GM18499 (cell line): ENCODE data around the gene SLIT3.

ENCODE experiments used
- ATAC-seq: cut with Tn5 transposase; IDR thresholded peaks from one replicate; pipeline ENCODE4 v1.9.1; 2021; ENCODE audit warnings: moderate number of reproducible peaks; ENCODE audit not compliant: insufficient read depth, unreplicated experiment

SLIT3 gene

DNA sequence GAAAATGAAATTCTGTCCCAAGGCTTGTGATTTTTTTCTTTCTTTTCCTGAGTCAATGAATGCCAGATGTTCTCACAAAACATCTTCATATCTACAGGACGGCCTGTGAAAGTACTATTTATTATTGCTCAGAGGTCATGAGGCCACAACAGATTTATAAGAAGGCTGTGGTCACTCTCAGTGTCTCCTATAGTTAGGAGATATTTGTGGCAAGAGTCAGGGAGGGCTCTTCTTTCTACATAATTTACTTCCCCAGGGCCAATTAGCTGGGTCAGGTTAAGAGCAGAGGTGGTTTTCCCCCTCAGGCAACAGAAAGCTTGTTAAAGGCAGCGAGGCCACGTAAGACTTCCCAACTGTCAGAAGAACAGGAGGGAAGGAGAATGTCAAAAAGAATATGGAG lies 248.7 kb downstream of the SLIT3 start:
- ATAC-seq, result no peak

DNA sequence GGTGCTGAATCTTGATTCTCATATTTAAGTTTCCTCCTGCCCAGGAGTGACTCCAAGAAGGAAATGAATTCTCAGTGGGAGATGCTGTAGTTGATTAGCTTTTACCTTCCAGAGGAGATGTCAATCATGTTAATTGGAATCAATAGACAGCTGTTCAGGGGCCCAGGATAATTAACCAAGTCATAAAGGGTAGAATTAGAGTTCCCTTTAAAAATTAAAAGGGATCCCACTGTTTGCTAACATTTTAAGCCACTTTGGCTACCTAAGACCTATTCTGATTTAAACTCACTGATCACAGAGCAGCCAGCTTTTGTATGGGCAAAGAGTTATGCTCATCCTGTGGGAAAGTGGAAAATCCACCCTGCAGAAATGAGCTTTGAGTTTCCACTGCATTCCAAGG lies 249.6 kb downstream of the SLIT3 start:
- ATAC-seq, result no peak

DNA sequence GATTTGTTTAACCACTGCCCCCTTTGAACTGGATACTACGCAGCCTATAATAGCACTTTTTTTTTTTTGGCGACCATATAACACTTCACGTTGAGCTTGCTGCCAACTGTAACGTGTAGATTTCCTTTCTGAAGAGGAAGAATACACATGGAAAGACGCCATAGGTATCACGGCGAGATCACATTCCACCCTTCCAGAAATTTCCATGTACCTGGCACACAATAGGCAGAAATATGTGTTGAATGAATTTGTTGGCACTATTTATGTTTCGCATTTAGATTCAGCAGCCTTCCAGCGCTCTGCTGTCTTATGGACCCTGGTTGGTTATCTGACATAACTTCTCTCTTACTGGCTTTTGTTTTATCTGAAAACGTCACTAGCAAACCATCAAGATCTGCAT lies 250.3 kb downstream of the SLIT3 start:
- ATAC-seq, result no peak

DNA sequence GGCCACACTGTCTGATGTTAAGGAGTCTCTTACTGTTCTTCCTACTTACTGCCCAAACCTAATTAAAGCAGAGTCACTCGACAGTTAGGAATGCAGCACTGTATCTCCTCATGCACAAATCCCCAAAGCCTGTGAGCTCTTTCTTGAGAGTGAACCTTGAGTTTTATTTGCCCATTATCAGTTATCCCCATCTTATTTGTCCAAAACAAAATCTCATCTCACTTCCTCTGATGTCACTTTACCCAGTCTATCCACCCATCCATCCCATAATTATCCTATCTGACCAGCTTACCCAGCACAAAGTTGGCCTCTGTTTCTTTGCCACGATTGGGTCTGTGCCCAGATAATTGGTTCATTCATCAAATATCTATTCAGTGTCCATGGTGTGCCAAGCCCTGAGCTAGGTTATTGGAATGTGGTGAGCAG lies 250.8 kb downstream of the SLIT3 start:
- no peak for ATAC-seq

DNA sequence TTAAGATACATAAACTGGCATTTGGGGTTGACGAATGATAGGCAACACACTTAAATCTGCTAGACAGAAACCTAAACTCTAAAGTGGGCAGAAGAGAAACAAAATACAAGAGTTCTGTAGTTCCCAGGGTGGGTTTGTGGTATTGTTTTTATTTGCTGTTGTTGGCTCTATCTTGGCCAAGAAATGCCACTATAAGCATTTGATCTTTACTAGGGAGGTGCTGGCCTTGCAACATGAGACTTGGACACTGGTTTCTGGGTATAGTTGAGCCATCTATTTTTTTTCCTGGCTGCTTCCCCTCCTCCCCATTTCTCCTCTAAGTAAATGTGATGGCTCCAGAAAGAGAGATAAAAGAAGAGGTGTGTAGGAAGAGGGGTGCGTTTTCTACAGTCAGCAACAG lies 251.2 kb downstream of the SLIT3 start:
- no peak for ATAC-seq

DNA sequence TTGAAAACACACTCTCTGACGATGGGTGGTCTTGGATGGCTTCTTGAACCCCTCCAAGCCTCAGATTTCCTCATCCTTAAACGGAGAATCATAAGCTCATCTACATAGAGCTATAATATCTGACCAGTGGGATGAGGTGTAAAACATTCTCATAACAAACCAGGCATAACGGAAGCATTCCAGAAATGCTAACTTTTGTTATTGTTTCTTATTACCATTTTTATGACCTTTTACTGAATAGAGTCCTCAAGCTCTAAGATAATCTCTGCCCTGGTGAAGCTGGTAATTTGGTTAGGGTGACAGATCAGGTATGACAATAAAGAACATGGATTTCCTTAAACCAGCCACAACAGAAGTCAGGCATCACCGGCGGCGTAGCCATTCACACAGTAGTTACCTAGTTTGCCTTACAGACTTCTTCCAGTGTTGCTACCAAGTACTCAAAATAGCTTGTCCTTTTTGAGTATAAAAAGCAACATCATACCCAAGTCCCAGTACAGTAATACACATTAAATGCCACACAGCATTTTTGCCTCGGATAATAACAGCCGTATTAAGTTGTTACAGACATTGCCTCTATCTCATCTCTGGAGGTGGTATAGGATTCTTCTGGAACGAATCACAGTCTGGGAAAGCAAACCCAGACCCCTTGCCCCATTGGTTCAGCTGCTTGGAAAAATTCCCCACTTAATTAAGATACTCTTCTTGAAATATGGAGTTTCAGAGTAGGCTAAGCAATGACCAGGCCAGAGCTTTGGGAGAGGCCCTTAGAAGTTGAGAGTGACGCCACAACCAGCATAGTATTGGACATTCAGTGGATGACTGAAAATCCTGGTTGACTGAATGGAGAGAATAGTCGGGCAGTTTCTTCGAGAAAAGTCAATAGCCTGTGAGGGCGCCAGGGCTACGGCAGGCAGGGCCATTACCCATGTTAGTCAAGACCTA lies 252.5 kb downstream of the SLIT3 start:
- no peak for ATAC-seq

DNA sequence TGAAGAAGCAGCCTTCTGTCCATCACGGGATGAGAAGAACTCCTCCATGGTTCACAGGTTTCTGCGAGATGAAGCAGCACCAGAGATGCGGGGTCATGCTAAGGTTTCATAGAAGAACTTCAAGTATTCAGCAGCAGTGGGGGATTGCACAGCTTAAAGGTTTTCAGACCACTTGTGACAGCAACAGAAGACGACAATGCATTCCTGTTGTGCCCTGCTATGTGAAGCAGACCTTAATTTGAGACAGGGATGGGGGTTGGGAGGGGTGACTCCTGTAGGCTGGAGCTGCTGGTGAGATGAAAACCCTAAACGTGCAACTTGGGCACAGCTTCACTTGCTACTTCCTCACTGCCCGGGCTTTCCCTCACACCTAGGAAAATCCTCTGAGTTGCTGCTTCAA lies 256.0 kb downstream of the SLIT3 start:
- no peak for ATAC-seq

DNA sequence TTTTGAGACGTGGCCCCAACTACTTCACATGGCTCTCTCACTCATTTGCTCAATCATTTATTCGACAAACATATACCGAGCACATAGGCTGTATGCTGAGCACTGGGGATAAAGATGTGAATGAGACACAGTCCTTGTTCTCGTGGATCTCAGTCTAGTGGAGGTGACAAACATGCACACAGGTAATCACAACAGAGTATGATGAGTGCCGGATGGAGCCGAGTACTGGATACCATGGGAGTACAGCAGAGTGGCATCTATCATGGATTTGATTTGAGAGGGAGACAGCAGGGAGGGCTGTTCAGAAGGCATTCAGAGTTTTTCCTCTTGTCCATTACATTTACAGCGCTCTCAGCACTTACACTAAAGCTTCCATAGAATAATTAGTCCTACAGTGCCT lies 259.8 kb downstream of the SLIT3 start:
- ATAC-seq, result no peak

DNA sequence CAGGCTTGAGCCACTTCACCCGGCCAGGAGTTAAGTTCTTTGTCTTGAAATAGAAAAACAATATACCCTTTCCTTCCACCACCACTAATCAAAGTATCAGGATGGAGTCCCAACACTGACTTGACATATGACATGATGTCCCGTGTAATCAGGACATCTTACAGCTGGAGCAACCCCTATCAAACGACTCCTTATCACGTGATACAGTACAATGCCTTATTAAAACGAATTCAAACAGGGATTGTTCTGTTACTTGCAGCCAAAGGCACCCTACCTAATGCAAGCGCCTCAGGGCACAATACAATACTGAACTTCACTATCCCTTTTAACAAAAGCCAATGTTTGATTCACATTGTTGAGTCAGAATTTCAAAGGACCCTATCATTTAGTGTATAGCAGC lies 261.3 kb downstream of the SLIT3 start:
- no peak for ATAC-seq

DNA sequence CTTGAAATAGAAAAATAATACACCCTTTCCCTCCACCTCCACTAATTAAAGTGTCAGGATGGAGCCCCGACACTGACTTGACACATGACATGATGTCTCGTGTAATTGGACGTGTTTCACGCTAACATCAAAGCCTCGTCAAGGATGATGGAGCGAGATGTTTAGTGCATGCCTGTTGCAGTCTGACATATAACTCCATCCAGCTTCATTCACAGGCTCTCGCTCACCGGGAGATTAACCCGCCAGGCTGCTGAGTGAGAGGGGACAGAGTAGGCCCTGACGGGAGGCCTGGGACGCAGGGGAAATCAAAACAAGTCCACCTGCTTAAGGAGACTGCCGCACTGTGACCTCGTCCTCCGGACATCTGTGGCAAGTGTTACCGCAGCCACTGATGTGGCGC lies 263.5 kb downstream of the SLIT3 start:
- no peak for ATAC-seq

DNA sequence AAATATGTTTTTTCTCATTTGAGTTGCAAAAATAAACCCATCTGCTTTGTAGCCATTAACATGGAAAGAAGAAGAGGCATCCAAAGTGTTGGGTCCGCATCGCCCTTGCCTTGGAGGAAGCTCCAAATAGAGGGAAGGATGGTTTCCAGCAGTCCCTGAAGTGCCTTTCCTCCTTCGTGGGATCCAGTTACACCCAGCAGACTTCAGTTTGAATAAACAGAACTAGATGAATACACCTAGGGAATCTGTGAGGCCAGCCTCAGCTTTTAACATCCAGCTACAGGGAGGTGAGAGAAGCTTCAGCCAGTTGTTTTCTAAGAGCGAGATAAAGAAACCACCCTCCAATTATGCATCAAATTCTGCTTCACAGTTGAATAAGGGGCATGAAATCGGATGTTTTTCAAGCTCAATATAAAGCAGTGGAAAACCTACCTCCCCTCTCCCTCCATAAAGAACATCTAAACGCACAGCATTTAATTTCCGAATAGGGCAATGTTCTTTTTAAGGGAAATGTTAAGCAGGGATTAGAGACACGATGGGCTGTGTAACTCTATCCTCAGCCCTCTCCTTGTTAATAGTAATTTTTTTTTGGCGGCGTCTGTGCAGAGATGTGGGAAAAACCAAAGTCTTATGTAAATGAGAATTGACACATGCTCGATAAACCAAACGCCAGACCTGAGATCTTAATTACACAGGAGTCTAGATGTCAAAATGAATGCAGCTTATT lies 264.7 kb downstream of the SLIT3 start:
- no peak for ATAC-seq

DNA sequence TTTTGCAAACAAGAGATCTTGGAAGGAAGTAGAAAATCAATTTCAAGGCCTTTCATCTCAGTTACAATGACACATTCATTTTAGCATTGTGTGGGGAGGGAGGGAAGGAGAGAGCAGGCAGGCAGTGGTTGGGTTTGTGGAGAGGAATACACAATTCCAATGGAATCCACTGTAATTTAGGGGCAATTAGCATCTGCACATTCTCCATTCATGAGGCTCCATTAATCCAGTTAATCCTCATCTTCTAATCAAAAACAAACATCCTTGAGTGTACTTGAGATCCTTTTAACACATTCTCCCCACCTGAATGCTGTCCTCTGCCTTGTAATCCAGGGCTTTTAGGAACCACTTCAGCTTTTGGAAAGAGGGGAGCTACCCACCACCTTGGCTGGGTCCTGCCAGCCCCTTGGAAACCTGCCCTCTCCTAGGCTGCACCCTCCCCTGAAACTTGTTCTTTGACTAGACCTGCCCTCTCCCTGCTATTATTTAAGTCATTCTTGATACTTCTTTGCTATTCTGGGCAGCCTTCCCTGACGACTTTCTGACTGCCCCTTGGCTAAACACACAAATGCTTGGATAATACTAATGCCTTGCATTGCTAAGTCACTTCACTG lies 271.2 kb downstream of the SLIT3 start:
- ATAC-seq, result no peak

DNA sequence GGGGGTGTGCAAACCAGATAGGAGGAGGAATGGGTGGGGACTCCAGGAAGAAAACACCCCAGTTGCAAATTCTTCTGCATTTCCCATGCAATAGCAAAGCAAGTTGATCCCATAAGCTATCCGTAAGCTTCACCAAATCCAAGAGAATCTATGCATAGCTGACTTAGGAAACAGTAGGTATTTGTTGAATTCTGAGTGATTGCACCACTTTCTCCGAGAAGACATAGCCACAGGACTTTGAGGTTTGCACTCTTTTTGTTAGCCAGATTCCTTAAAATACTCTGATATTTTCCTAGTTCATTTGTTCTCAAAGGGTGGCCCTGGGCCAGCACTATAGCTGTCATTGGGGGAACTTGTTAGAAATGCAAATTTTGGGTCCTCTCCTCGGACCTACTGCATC lies 271.9 kb downstream of the SLIT3 start:
- no peak for ATAC-seq

DNA sequence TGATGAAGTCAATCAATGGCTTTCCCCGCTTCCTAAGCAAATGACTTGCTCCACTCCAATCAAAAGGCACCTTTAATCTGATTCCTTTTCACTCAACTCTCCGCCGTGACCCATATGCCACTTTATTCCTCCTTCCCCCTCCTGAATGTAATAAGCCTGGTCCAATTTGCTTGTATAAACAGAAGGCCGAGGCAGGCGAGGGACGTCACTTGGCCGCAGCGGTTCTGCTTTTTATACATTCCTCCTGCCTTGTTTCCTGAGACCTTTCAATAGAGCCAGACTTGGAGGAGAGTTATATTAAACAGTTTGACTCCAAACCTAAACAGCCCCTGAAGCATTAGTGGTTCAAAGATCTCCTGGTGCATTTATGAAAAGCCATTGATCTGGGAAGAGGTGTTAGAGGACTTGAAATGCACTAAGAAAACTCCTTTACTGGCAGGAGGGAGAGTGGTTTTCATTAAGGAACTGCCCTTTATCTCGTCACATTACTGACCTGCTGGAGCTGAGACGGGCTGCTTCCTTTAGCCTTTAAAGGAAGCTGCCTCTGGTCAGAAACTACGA lies 273.4 kb downstream of the SLIT3 start:
- no peak for ATAC-seq

DNA sequence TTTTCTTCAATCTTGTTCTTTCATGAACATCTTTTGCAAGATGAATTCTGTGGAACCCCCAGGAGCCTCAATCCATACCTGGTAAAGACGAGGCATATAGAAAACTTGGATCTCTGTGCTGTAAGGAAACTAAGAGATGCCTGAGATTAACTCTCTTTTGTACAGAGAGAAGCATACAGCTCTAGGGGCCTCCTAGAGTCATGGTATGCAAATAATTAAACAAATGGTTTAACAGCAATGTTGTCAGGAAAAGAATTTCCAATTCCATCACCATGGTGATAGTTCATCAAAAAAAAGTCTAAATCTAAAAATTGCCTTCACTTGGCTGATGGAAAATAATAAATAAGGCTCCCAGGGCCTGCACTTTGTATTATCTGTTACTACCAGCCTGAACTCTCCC lies 275.4 kb downstream of the SLIT3 start:
- no peak for ATAC-seq

DNA sequence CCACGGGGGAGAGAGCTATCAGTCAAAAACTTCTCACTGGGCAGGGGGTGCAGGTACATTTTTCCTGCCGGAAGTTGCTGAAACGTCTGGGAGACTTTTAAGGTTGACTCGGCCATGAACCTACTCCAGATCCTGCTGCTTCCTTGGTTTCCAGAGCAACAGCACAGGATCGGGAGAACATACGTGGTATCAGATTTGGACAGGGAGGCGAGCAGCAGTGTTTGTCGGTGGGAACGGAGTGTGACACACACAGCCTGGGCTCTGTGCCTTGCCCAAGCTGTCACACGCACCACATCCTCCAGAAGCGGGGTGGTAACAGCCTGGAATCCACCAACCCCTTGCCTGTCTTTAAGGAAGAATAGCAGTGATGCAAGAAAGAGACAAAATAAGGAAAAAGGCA lies 276.5 kb downstream of the SLIT3 start:
- ATAC-seq, result no peak

DNA sequence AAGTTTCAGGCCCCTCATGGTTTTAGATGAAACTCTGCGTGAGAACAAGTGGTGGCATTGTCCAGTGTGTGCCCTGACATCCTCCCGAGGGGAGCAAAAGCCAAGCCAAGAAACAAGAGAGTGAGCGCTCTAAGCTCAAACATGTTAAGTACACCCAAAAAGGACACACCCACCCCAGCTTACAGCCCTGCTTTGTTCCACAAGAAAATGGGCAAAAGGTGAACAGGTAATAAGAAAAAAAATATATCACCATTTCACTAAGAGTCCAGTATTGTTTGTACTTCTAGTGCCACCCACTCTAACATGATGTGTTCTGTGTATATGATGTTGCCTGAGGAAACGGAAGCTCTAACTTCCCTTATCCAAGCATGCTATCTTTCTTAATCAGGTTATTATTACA lies 278.2 kb downstream of the SLIT3 start:
- no peak for ATAC-seq

DNA sequence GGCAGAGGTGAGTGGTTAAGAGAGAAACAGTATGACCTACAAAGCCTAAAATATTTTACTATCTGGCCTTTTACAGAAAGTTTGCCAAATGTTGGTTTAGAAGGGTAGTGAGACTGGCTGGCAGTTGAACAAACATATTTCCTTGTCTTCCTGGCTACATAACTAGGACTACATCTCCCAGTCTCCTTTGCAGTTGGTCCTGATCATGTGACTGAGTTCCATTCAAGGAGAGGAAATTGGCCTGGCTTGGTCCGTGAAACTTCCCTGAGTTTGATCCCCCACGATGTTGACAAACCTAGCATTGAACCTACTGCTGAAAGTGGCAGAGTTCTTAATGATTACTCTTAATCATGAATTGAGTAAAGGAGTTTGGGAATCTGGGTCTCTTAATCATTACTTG lies 280.8 kb downstream of the SLIT3 start:
- ATAC-seq, result no peak

DNA sequence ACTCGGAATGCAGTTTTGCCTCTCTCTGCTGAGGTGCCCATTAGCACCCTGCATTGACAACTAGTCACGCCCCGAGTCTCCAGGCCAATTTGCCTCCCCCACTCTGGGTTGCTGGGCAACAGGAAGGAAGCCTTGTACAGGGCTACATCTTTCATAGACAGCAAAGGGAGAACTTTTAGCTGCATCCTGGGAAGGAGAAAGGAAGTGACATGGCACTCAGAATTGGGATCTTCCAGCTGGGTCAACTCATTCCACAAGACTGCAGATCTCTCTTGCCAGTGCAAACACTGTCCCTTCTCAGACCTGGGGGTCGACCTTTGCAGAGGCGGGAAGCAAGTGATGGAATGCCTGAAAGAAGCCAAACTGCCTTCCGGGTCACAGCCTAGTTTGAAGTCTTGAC lies 282.0 kb downstream of the SLIT3 start:
- no peak for ATAC-seq

DNA sequence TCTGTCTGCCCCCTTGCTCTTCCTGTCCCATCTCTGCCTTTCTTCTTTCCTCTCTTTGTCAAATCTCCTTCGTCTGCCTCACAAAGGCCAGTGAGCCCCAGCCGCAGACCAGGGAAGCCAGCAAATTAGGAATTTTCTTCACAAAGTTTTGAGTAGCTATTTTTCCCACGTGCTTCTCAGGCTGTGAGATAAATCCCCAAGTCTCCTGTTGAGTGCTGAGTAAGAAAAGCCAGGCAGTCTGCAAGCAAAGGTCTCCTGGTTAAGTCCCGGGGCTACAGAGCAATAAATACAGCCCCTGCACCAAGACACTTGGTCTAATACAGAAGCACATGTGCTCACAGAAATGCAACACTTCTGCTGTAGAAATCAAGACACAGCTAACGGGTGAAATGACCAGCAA lies 284.9 kb downstream of the SLIT3 start:
- ATAC-seq, result no peak

DNA sequence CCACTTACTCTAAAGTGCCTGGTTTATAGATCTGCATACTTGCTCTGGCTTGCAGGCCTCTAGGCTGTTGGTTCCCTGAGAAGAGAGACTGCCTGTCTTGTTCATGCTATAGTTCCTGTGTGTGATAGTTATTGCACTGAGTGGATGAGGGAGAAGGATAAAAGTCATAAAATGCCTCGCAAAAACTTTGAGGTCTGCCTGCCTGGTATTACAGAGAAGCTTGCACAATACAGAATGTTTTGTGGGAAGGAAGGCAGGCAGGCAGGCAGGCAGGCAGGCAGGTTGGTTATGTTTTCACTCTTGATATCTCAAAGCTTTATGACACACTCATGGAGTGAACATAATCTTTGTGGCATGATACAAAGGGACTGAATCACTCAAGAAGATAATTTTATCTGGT lies 287.1 kb downstream of the SLIT3 start:
- no peak for ATAC-seq
